ENCODE measurements around the gene ZNF527. TPM values are rescaled to one million over a fixed set of nuclear protein-coding genes. Genes with fewer than 3 reads are reported as not detected.
"Not testable (repeated sequence)": the region's sequence is repeated elsewhere in the genome, so short reads cannot be mapped to it uniquely, and the experiment has no call there.

Gene ZNF527
- 1 to 10 TPM; 4.6 to 5.2 TPM for total RNA-seq

DNA sequence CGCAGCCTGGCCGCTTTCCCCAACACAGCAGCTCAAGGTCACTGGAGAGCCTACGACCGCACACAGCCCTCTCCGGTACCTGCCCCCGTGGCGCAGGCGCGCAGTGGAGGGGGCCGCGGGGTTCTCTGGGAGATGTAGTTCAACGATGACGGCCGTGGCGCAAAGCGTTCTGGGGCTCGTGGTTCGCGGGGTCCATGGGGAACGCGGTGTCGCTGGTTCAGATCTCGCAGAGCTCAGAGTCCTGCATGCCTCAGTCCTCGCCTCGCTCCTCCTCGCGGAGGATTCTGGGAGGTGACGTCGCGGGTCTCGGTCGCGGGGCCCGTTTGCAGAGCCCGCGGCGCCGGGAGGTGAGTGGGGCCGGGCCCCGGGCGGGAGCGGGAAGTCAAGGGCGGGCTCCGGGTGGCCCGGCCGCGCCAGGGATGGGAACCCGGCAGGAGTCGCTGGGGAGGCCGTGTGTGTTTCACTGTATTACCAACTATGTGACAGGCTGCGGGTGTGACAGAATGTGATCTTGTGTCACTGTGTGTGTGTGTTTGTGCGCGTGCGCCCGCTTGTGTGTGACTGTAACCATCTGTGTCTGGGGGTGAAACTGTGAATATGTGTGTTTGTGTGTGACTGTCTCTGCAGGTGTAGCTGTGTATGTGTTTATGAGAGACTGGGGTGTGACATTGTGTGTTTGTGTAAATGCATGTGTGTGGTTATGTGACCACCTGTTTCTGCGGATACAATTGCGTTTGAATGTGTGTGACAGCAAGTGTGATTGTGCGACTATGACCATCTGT lies at the start of gene ZNF527:
TSS of gene ZNF527 (plus strand) at position 220 of the 782 bp plus-strand sequence. CDS start 3,100 bp downstream, outside the sequence.
- POLR2A ChIA-PET: interaction anchor here (0.6 to 2.5 kb wide), 11 partner anchors 36 to 882 kb away, joined by 3 to 11 read pairs (median 4); partner anchors contain the start of genes ZNF540, ZNF566, ZNF569 and ZNF571
- CTCF ChIA-PET: interaction anchor here (0.5 to 1.4 kb wide), 6 partner anchors 52 to 1747 kb away, joined by 3 to 4 read pairs (median 3); partner anchors contain the start of genes ZNF540, ZNF569, ZNF570 and ZNF571

- ChIA-PET POLR2A (no interaction called here), CTCF (no interaction called here)
These were observed 41.2 kb upstream of the ZNF527 start for GRCh38 chr19:37329686-37330085.

DNA sequence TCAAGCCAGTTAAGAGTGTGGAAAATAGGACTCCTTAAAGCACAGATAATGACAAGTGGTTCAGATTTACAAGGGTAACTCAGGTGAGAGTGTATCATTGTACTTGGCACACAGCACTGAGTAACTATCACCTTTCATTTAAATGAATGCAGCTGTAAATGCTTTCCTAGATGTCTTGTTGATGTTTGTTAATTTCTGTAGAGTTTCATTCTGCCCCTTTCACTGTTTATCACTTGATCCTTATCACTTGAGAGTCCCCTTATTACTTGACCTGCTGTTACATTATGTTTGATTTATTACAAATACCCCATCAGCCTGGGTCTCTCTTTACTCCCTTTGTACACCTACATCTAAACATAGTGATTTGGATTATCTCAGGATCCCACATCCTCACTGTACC lies 38.1 kb upstream of the ZNF527 start:
- POLR2A ChIA-PET: no interaction called here
- CTCF ChIA-PET: no interaction called here

DNA sequence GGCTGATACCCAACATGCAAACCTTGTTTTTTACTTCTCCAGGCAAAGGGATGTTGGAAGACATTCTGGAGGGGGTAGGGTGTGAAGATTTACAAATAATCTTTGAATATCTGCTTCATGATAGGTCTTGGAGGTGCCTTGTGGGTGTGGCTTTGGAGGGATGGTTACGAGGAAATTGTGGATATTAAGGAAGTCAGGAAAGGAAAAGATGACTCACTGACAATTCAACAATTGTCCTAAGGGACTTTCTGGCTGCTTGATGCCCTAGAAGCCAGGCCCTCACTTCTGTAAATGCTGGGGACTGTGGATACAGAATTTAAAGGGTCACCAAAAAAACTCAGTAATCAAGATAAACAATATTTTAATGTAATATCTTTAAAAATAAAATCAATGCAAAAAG lies 37.4 kb upstream of the ZNF527 start:
- ChIA-PET CTCF (no interaction called here), POLR2A (no interaction called here)

- POLR2A ChIA-PET: interaction anchor here (0.6 to 1.0 kb wide), 5 partner anchors 15 to 357 kb away, joined by 3 to 5 read pairs (median 4); partner anchors contain the start of genes ZNF527, ZNF540, ZNF571 and ZNF793
- CTCF ChIA-PET: interaction anchor here (1.1 kb wide), 1 partner anchor 16 kb away, joined by 3 read pairs; no protein-coding TSS in a partner anchor
These were observed 36.5 kb upstream of the ZNF527 start for GRCh38 chr19:37334179-37335071.

DNA sequence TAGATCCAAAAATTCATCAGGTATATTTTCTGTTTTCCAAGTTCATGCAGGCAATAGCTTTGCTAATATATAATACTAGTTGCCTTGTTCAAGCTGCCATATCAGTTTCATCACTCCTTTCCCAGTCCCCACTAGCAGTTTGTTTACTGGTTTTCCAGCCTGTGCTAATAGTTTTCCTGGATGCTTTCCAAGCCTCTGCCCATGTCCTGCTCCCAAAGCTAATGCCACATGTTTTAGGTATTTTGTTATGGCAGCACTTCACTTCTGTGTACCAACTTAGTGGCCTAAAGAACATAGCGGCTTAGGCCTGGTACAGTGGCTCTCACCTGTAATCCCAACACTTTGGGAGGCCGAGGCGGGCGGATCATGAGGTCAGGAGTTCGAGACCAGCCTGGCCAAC lies 28.1 kb upstream of the ZNF527 start:
- ChIA-PET CTCF (no interaction called here), POLR2A (no interaction called here)

DNA sequence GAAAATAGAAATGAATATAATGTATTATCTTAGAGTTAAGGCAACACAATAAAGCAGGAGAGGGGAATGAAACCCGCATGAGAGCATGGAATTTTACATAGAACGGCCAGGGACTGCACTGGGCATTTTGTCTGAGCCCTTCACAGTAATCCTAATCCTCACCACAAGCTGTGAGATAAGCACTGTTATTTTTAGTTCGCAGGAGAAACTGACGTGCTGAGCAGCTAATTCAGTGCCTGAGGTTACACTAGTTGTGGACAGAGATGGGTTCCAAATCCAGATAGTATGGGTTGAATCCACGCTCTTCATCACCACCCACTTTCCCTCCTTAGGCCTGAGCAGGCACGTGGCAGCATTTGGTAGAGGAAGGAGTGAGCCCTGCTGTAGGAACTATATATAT lies 24.8 kb upstream of the ZNF527 start:
- CTCF ChIA-PET: no interaction called here
- POLR2A ChIA-PET: no interaction called here

GRCh38 chr19:37348060-37348459 lies 22.8 kb upstream of the ZNF527 start:
- POLR2A ChIA-PET: no interaction called here
- CTCF ChIA-PET: no interaction called here

DNA sequence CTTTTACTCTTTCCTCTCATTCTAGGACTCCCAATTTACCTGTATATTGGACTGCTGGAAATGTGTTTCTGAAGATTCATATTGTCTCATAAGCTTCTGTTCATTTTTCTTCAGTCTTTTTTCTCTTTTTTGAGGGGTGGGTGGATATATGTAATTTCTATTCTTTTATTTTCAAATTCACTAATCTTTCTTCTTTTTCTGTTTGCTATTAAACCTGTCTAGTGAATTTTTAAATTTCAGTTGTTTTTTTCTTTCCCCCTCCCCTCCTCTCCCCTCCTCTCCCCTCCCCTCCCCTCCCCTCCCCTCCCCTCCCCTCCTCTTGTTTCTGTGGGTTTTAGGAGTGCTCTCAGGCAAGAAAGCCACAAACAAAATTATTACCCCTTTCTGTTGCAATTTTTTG lies 16.9 kb upstream of the ZNF527 start:
- ChIA-PET CTCF (no interaction called here), POLR2A (no interaction called here)

DNA sequence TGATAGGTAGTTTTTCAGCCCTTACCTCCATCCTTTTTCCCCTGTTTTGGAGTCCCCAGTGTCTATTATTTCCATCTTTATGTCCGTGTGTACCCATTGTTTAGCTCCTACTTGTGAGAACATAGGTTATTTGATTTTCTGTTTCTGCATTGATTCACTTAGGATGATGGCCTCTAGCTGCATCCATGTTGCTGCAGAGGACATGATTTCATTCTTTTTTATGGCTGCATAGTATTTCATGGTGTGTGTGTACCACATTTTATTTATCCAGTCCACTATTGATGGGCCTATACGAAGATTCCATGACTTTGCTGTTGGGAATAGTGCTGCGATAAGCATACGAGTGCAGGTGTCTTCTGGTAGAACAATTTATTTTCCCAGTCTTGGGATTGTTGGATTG lies 15.0 kb upstream of the ZNF527 start:
- ChIA-PET POLR2A (no interaction called here), CTCF (no interaction called here)

DNA sequence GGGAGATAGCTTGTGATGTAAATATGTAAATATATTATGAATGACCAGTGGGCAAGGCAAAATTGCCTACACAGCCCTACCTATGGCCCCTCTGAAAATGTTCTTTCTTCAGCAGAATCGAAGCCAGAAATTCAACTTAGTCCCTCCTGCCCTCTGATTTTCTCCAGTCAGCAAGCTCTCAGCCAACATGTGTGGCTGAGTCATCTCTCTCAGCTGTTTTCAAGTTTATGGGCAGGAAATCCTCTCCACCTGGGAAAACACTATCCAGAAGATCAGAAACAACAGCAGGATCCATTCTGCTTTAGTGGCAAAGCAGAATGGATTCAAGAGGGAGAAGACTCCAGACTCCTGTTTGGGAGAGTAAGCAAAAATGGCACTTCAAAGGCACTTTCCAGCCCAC lies 8.9 kb upstream of the ZNF527 start:
- ChIA-PET CTCF (no interaction called here), POLR2A (no interaction called here)

DNA sequence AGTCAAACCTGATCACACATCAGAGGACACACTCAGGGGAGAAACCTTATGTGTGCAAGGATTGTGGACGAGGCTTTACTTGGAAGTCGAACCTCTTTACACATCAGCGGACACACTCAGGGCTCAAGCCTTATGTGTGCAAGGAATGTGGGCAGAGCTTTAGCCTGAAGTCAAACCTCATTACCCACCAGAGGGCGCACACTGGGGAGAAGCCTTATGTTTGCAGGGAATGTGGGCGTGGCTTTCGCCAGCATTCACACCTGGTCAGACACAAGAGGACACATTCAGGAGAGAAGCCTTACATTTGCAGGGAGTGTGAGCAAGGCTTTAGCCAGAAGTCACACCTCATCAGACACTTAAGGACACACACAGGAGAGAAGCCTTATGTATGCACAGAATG lies 8.2 kb upstream of the ZNF527 start:
- ChIA-PET POLR2A (no interaction called here), CTCF (no interaction called here)

DNA sequence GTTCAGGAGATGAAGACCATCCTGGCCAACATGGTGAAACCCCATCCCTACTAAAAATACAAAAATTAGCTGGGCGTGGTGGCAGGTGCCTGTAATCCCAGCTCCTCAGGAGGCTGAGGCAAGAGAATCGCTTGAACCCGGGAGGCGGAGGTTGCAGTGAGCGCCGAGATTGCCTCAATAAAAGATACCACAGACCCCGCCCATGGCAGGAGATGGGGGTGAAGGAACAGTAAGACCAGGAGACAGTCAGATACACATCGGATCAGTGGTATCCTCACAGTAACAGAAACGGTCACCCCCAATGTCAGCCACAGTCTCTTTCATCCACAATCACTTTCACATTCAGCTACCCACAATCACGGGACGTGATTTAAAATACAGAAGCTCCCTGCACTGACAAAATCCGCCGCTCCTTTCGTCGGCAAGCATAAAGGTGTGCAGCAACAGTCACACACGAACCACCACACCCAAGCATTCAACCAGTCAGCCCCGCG lies 466 bp upstream of the ZNF527 start:
- ChIA-PET POLR2A (interaction anchor here (0.6 to 2.5 kb wide), 11 partner anchors 36 to 881 kb away, joined by 3 to 11 read pairs (median 4); partner anchors contain the start of genes ZNF540, ZNF566, ZNF569 and ZNF571), CTCF (interaction anchor here (0.6 to 1.4 kb wide), 5 partner anchors 52 to 1746 kb away, joined by 3 to 4 read pairs (median 3); partner anchors contain the start of genes ZNF540, ZNF569, ZNF570 and ZNF571)

- ChIA-PET CTCF (no interaction called here), POLR2A (no interaction called here)
These were observed 18.3 kb downstream of the ZNF527 start for GRCh38 chr19:37389234-37389633.

GRCh38 chr19:37391399-37391798 lies 20.5 kb downstream of the ZNF527 start:
- CTCF ChIA-PET, POLR2A ChIA-PET: not testable (repeated sequence)

- CTCF ChIA-PET: no interaction called here
- POLR2A ChIA-PET: no interaction called here
These were observed 30.2 kb downstream of the ZNF527 start for GRCh38 chr19:37401078-37401477.

- CTCF ChIA-PET: no interaction called here
- POLR2A ChIA-PET: no interaction called here
These were observed 32.5 kb downstream of the ZNF527 start for GRCh38 chr19:37403403-37403802.

GRCh38 chr19:37406140-37406846 lies 35.4 kb downstream of the ZNF527 start:
- POLR2A ChIA-PET: not testable (repeated sequence)

DNA sequence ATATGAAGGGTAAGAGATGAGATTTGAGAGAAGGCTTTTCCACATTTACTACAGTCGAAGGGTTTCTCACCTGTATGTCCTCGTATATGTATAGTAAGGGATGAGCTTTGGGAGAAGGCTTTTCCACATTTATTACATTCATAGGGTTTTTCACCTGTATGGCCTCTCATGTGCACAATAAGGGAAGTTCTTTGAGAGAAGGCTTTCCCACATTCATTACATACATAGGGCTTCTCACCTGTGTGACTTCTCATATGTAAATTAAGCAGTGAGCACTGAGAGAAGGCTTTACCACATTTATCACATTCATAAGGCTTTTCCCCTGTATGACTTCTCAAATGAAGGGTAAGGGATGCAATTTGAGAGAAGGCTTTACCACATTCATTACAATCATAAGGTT lies 41.8 kb downstream of the ZNF527 start:
- CTCF ChIA-PET: no interaction called here
- POLR2A ChIA-PET: no interaction called here

More at GRCh38 chr19:37406140-37406846, 35.4 kb downstream of the ZNF527 start:
- CTCF ChIA-PET: not testable (repeated sequence)
